Fibroblast of skin of scalp (primary cell): Measurements from ENCODE around the gene SLC36A3. TPM values are rescaled to one million over a fixed set of nuclear protein-coding genes. Genes with fewer than 3 reads are reported as not detected.
"Not testable (repeated sequence)": the region's sequence is repeated elsewhere in the genome, so short reads cannot be mapped to it uniquely, and the experiment has no call there.

Experiments
- DNase-seq: peaks from one replicate; pipeline ENCODE4 v3.0.0-alpha.2; 2013
- polyA plus RNA-seq, 2 experiments: library from polyadenylated mRNA; unstranded; fragments of 120-200 nt; gene quantifications; one replicate each; pipeline ENCODE4 v1.2.1, GENCODE V29; 2013; ENCODE audit not compliant: insufficient read length in 2 of 2

The SLC36A3 gene
- not detected for polyA plus RNA-seq (2013, experiment 1 of 2; ENCODE audit: insufficient read length)
- not detected for polyA plus RNA-seq (2013, experiment 2 of 2; ENCODE audit: insufficient read length)

DNA sequence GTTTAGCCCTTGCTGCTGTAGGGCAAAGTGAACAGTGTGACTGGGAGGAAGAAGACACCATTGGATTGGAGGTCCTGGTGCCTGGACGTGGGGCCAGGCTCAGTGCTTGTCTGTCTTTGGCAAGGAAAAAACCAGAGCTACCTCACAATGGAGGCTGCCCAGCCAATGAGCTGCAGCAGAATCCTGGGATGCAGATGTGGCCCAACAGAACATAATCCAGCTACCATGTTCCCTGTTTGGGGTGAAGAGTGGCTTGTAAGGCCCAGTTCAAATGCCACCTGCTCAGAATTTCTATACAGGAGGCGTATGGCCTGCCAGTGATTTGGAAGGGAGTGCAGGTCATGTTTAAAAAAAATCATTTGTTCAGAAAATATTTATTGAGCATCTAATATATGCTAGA is at the start of gene SLC36A3:
Gene SLC36A3 (minus strand): TSS at position 101 of the 400 bp plus-strand sequence. CDS start 412 bp downstream, outside the sequence.
- no peak for DNase-seq

DNA sequence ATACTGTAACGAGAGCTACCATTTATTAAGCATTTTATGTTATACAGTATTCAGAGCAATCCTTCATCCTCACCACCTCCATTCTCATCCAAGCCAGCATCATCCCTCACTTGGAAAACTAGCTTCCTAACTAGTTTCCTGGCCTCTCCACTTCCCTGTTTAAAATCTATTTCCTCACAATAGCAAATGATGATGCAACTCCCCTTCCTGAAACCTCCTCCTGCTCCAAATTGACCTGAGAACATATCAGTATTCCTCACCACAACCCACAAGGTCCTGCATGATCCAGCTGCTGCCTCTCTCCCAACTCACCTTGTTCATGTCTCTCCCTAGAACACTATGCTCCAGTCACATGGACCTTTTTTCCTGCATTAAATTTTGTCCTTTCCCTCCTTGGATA is 48.1 kb upstream of the SLC36A3 start:
- DNase-seq, result no peak

DNA sequence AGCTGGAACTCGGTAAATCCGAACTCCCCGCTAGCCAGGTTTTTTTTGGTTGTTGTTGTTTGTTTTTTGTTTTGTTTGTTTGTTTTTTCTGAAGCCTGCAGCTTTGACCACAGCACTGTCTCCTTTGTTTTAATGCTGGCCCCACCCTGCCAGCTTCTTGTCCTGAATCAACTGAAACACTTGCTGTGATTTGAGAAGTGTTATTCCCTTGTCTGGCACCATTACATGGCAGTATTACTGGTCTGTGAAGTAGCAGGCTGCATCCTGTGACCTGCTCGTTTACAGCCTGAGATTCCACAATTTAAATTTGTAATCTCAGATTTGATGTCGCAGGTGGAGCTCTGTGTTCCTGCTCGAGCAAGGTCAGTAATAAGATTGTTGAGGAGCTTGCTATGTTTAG is 45.2 kb upstream of the SLC36A3 start:
- DNase-seq, result no peak

DNA sequence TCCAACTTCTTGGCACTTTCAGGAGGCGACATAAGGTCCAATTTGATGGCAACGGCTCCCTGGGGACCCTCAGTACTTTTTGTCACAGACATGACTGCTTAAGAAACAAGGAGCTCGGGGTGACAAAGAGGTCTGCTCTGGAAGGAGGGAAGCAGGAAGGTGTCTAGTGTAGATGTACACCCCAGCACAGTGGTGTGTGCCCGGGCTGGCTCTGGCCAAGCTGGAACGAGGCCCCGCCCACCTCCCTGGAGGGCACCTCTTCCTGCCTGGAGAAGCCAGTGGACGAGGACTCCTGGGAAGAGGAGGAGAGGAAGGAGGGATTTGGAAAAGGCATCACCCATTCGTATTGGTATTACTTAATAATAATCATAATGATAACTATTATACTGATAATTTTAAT is 43.8 kb upstream of the SLC36A3 start, which contains the start of gene SLC36A2:
Gene SLC36A2 (minus strand): TSS at position 191 of the 400 bp plus-strand sequence. CDS start 99 bp downstream, at position 92.
- DNase-seq, result no peak

DNA sequence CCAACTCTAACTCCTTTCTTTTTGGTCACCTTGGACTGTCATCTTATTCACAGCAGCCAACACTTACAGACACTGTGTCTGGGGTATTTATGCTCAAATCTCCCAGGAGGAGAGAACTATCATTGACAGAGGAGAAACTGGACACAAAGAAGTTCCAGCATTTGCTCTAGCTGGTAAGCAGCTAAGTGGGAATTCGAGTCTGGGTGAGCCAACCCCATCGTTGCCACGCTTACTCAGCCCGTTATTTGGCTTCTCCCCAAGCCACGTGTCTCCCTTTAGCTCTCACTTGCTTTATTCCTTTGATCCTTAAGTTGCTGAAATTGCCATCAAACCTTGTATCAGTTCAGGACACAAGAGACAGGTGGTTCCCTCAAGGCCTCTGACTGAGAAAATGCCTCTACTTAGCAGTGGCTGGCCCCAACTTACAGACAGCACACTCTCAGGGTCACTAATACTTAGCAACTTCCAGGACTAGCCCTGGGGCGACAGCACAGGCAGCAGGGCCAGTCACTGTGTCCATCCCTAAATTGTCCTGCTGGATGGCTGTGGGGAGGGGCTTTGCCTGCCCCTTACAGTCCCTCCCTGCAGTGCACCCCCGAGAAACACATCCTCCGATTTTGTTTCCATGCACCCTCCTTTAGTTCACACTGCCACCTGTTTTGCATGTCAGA is 42.4 kb upstream of the SLC36A3 start:
- DNase-seq, result peak; percentile 10

DNA sequence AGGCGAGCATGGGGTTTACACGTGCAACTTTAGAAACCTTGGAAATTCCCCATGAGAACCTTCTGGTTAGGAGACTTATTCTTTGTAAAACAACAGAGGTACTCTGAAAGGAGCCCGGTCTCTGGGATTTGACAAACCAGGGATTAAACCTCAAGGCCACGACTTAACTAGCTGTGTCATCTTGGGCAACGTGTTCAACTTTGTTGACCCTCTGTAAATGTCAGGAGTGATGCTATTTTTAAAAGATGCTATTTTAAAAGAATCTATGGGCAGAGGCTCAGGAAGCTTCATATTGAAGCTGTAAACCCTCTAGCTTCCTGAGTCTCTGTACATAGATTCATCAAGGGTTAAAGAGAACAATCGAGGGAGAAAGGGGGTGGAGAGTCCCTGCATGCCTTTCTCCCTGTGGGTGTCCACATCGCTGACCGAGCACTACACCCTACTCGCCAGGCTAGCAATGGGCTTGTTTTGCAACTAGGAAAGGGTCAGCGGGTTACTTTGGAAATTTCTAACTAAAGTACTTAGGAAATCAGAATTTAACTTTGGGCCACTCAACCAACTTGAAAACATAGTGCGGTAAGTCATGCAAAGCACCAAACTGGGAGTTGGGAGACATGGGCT is 41.7 kb upstream of the SLC36A3 start:
- DNase-seq, result no peak

DNA sequence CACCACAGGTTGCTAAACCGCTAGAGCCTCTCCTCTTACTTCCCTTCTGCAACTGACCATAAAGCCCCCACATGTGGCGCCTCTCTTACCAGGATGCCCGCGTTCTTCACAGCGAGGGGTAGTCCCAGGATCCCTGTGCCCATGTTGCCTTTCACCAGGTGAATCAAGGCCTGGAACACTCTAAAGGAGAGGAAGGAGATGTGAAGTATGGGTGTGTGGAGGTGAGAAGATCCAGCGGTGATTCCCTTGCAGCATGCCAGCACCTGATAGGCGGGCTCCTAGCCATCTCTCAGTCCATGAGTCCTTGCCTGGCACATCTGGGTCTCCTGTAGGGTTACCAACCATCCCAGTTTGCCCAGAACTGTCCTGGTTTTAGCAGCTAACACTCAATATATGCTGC is 40.5 kb upstream of the SLC36A3 start:
- DNase-seq, result no peak

DNA sequence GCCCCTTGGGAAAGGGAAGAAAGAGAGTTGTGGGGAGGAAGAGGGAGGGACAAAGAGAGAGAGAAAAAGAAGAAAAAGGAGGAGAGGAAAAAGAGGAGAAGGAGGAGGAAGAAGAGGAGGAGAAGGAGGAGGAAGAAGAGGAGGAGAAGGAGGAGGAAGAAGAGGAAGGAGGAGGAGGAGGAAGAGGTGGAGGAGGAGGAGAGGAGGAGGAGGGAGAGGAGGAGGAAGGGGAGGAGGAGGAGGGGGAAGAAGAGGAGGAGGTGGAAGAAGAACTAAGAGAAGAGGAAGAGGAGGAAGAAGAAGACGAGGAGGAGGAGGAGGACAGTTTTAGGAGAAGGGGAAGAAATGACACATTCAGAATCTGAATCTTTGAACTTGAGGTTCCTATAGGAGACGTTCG is 36.4 kb upstream of the SLC36A3 start:
- no peak for DNase-seq

DNA sequence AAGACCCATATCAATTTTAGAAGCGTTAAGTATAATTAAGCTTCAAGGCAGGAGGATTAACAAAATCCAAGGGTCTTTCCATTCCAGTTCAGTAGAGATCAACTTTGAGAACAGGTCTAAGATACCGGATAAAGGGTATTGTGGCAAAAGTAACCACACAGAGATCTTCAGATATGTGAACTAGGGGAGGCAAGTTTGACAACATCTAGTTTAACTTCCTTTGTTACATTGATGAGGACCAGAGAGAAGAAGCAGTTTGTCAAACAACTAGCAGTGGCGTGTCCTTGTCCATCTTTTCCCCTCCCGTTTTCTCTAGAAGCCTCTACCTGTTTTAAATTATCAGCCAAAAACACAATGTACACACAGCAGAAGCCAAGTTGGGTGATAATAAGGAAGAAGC is 35.2 kb upstream of the SLC36A3 start:
- DNase-seq, result no peak

DNA sequence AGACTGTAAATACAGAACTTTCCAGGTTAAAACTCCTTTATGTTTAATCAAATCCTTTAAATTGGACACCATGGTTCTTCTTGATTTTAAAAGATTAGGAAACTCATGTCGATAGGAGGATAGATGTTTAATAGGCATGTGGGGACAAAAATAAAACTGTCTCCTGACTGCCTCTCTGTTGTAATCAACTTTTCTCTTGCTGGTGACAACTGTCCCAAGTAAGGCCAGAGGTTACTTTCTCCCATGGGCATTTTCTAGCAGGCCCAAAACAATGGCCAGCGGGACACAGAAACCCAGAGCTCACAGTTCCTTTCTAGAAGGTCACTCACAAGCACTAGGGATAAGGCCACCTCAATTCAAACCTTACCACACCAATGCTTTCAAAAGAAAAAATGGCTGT is 29.3 kb upstream of the SLC36A3 start:
- DNase-seq, result no peak

DNA sequence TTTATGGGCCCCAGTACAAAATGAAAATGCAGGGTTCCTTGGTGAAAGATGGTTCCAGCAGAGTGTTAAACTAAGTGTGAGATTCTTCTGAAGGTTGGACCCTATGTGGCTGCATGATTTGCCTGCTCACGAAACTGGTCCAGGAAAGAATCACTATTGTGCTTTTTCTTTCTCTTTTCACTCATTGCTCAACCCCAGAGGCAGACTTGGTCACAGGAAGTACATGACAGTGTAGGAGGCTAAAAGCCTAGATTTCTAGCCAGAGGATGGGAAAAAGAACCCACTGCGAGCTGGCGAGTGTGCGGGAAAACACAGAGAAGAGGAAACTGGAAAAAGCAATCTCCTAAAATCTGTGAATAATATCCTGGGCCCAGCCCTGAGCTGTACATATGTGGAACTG is 25.2 kb upstream of the SLC36A3 start:
- DNase-seq, result no peak

DNA sequence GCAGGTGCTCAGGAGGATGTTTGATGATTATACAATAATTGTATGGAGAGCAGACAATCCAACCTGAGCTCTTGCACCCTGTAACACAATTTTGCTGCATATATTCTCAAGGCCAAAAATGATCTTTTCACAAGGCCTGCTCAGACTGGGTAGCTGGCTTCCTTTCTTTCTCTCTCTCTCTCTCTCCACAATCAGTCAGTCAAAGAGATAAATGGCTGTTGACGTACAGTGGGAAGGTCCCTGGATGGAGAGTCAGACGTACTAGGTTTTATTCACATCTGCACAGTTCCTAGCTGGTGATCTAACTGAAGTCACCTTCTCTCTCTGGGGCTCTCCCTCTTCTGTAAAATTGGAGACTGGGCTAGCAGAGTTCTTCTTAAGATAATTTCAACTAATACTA is 24.0 kb upstream of the SLC36A3 start:
- DNase-seq, result no peak

DNA sequence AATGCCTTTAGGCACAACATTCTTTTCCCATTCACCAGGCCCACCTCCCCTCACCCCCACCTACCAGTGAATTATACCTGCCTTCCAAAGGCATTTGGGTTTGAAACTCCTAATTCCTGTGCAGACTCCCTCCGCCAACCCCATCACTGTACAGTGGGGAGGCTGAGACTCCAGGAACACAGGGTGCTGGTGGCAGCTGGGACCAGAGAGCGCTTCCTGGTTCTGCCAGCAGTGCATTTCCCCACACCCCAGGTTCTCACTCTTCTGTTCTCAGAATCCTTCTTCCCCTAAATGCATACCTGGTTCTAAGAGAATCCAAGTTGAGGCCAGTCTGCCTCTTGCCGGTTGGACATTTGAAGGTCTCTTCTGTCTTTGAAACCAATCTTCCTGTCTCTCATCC is 22.7 kb upstream of the SLC36A3 start:
- DNase-seq, result no peak

DNA sequence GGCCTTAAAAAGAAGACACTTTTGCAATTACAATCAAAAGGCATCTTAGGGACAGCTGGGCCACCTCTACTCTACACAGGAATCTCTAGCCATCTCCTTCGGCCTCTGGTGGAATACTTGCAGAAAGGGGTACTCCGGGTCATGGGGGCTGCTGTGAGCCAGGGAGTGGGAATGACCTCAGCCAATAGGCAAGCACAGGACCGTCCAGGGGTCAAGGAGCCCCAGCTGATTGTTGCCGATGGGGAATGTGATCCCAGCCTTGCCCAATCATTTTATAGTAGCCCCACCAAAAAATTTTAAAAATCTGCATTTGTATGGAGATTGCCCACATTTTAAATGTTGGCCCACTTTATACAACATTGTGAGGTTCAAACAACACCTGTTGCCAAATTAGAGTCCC is 16.9 kb upstream of the SLC36A3 start:
- DNase-seq, result no peak

DNA sequence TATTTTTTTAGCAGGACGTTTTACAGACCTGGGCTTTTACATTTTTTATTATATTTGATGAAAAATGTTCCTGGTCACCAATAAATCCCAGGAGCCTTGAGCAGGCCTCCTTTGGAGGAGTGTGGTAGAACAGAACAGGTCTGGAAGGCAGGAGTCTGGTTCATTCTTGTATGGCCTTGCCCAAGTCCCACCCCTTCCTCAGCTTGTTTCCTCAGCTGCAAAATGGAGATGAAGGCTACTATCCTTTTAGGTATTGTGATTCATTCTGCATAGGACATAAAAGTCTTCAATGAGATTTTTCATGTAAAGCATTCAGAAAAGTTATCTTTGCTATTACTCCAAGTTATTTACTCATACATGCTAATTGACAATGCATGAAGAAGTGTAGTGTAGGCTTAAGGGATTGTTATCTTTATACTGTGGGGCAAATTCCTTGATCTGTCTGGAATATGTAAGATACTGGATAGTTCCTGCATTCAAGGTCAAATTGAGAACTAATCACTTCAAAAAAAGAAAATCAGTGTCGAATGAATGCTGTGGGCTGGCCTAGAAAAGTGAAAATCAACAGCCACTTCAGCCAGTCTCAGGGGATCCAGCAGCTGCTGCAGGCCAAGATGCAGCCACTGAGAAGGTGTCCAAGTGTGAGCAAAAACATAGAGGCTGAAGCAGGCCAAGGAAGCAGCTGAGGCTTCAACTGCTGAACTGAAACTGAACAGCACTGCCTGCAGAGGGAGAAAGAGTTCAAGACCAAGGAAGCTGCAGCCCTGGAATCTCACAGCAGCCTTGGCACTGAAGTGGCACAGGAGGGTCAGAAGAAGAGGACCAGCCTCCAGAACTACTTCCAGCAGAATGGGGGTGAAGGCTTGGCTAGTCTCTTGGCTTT is 15.5 kb upstream of the SLC36A3 start:
- peak; percentile 2 for DNase-seq

DNA sequence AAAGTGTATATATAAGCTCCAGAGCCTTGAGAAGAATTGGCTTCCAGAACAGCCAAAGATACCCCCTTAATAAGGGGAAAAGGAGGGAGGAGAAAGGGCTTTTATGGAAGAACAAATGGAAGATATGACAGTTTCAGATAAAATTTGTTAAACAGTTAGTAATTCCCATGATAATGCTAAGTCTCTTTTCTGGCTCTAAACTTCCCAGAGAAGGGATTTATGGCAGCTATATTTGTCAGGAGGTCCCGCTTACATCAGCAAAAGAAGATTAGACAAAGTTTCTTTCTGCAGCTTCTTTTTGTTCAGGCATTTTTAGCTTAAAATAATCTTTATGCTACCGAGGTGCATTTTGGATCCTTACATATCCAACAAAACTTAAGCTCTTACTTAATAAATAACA is 14.3 kb upstream of the SLC36A3 start:
- DNase-seq, result no peak

DNA sequence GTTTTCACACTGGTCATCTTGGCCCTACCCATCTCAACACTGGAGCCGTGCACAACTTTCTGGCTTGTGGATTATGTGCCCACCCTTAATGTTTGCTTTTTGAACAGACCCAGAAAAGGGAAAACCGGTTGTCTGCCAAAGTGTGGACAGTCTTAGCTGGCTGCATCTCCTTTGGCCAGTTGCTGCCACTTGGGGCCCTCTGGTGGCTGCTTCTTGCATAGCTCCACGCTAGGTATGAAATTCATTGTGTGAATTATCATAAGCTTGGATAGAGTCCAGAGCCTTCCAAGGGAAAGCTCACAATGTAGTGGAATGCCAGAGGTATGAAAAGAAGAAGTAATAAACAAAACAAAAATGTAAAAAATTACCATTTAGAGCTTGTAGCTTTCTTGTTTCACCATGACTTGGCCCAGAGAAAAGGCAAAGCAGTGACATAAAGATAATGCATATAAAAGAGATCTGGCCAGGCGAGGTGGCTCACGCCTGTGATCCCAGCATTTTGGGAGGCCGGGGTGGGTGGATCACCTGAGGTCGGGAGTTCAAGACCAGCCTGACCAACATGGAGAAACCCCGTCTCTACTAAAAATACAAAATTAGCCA is 12.5 kb upstream of the SLC36A3 start:
- DNase-seq, result peak; percentile 60

DNA sequence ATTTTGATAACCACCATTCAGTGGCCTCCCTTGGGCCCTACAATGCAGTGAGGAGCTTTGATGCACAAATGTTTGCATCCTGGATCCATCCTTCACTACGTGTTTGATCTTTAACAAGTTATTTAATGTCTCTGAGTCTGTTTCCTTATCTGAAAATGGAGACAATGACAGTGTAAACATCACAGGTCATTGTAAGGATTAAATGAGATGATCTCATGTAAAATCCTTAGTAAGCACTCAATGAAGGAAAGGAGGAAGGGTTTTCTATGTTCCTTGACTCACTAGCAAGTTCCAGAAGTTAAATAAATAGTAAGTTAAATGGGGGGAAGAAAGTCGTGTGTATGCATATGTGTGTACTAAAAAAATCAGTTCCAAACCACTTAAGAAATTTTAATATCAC is 9.8 kb upstream of the SLC36A3 start:
- DNase-seq, result no peak

DNA sequence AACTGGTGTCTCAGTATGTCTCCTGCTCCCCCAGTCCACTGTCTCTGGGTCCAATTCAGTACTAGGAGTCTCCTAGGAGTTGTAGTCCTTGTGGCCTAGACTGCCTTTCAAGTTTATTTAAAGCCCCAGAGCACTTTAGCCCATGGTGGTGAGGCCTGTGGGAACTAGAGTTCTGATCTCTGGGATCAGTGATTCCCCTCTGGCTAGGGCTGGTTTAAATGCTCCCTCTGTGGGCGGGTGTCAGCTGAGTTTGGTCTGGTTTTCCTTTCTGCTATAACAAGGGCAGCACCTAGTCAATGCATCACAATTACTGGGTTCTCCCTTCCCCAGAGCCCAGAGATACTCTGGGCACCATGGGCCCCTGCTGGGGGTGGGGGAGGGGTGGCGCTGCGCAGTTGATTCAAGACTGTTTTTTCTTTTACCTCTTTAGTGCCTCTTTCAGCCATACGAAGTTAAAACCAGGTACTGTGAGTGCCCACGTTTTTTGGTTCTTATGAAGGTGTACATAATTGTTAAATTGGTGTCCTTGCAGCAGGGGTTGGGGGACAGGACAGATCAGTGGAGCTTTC is 9.3 kb upstream of the SLC36A3 start:
- DNase-seq, result no peak

DNA sequence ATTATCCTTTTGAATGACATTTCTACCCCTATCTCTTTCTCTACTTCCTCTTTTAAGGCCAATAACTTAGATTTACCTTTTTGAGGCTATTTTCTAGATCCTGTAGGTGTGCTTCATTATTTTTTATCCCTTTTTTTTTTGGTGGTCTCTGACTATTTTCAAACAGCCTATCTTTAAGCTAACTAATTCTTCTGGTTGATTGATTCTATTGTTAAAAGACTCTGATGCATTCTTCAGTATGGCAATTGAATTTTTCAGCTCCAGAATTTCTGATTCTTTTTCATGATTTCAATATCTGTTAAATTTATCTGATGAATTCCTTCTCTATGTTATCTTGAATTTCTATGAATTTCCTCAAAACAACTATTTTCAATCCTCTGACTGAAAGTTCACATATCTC is 7.4 kb upstream of the SLC36A3 start:
- DNase-seq, result no peak

DNA sequence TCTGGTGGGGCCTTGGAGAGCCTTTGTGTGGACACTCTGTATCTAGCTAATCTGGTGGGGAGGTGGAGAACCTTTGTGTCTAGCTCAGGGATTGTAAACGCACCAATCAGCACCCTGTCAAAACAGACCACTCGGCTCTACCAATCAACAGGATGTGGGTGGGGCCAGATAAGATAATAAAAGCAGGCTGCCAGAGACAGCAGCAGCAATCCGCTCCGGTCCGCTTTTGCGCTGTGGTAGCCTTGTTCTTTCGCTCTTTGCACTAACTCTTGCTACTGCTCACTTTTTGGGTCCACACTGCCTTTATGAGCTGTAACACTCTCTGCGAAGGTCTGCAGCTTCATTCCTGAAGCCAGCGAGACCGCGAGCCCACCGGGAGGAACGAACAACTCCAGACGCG is 6.3 kb upstream of the SLC36A3 start:
- DNase-seq, result not testable (repeated sequence)

DNA sequence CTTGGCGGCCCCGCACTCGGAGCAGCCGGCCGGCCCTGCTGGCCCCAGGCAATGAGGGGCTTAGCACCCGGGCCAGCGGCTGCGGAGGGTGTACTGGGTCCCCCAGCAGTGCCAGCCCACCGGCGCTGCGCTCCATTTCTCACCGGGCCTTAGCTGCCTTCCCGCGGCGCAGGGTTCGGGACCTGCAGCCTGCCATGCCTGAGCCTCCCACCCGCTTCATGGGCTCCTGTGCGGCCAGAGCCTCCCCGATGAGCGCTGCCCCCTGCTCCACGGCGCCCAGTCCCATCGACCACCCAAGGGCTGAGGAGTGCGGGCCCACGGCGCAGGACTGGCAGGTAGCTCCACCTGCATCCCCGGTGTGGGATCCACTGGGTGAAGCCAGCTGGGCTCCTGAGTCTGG is 5.7 kb upstream of the SLC36A3 start:
- DNase-seq, result not testable (repeated sequence)
